Smooth muscle cell (in vitro differentiated cells): Measurements from ENCODE around the gene SKIC2. TPM values are rescaled to one million over a fixed set of nuclear protein-coding genes. Genes with fewer than 3 reads are reported as not detected.
A peak's percentile ranks its signal among the peaks of the same experiment; 100 is the strongest.
"Not testable (repeated sequence)": the region's sequence is repeated elsewhere in the genome, so short reads cannot be mapped to it uniquely, and the experiment has no call there.

Experiments
- DNase-seq: peaks from one replicate; lab custom pipeline; 2025; ENCODE audit not compliant: unreplicated experiment; lab: John Stamatoyannopoulos, UW
- H2AFZ ChIP-seq: fragments of 200-600 bp; sonication (generic); 2 replicates; pipeline ENCODE4 v1.6.0; 2016; ENCODE audit warnings: antibody characterized with exemption, low read depth, mild to moderate bottlenecking
- H3F3A ChIP-seq: fragments of 200-600 bp; sonication (generic); 2 replicates; pipeline ENCODE4 v1.6.0; 2017; ENCODE audit warnings: antibody characterized with exemption, low read depth
- H3K27ac ChIP-seq: fragments of 200-600 bp; sonication (generic); 2 replicates; pipeline ENCODE4 v1.5.1; 2016; ENCODE audit warnings: low read depth, mild to moderate bottlenecking
- H3K27me3 ChIP-seq: fragments of 200-600 bp; sonication (generic); 2 replicates; pipeline ENCODE4 v1.6.1; 2016; ENCODE audit warnings: low read depth, mild to moderate bottlenecking
- H3K36me3 ChIP-seq: fragments of 200-600 bp; sonication (generic); 2 replicates; pipeline ENCODE4 v1.5.1; 2016; ENCODE audit warnings: low read depth
- H3K4me1 ChIP-seq: fragments of 200-600 bp; sonication (generic); 2 replicates; pipeline ENCODE4 v1.5.1; 2016; ENCODE audit warnings: low read depth
- H3K4me2 ChIP-seq: fragments of 200-600 bp; sonication (generic); 2 replicates; pipeline ENCODE4 v1.6.0; 2016; ENCODE audit warnings: mild to moderate bottlenecking
- H3K4me3 ChIP-seq: fragments of 200-600 bp; sonication (generic); 2 replicates; pipeline ENCODE4 v1.5.1; 2016; ENCODE audit warnings: mild to moderate bottlenecking
- H3K79me2 ChIP-seq: fragments of 200-600 bp; sonication (generic); 2 replicates; pipeline ENCODE4 v1.6.0; 2016; ENCODE audit warnings: low read depth, mild to moderate bottlenecking
- H3K9ac ChIP-seq: fragments of 200-600 bp; sonication (generic); 2 replicates; pipeline ENCODE4 v1.6.0; 2016; ENCODE audit warnings: low read depth
- H3K9me3 ChIP-seq: fragments of 200-600 bp; sonication (generic); replicated peaks from 2 replicates; pipeline ENCODE4 v1.5.1; 2016; ENCODE audit warnings: low read depth
- H4K20me1 ChIP-seq: fragments of 200-600 bp; sonication (generic); 2 replicates; pipeline ENCODE4 v1.6.0; 2016; ENCODE audit warnings: low read depth
- CTCF ChIP-seq: fragments of 200-600 bp; sonication (generic); IDR thresholded peaks from 2 replicates; pipeline ENCODE4 v1.5.1; 2017; ENCODE audit warnings: borderline replicate concordance, mild to moderate bottlenecking, antibody characterized with exemption; ENCODE audit not compliant: insufficient read depth, poor library complexity, severe bottlenecking
- WGBS: methylation state at CpG from one replicate; pipeline ENCODE4 v1.1.7; 2016; ENCODE audit warnings: low lambda C conversion rate; 5-methylcytosine and 5-hydroxymethylcytosine counted together
- polyA plus RNA-seq: library from polyadenylated mRNA; unstranded; fragments of >200 nt; fragmentation: Nextera tagmentation; extraction: Ambion mirVana; gene quantifications from 2 replicates; pipeline ENCODE4 v1.2.1, GENCODE V29; 2016
- total RNA-seq: library from RNA; depleted of rRNA; stranded (reverse); fragments of >200 nt; gene quantifications from 2 replicates; pipeline ENCODE4 v1.2.3, GENCODE V29; 2014

Gene SKIC2
- total and polyA plus RNA-seq, 2 experiments from 2014 or later, result 27.6 to 56.0 TPM

GRCh38 chr6:31971279-31971992, 12.5 kb downstream of the SKIC2 start:
- TF ChIP-seq CTCF, result no peak
- peaks cover 14% of the 10 kb centered on the region for H3K4me1 ChIP-seq
- H3K27ac ChIP-seq, result peak overlapping the region; percentile 96
- H3F3A ChIP-seq, result no peaks in the 10 kb centered on the region
- H3K9me3 ChIP-seq, result no peaks in the 10 kb centered on the region
- peak overlapping the region; percentile 54 for H2AFZ ChIP-seq
- DNase-seq, result no peak
- H3K27me3 ChIP-seq, result no peaks in the 10 kb centered on the region
- 60% methylated on average over 29 of the region's 29 CpGs for WGBS
- H3K79me2 ChIP-seq, result peaks cover 24% of the 10 kb centered on the region
- H4K20me1 ChIP-seq, result no peaks in the 10 kb centered on the region
- no peaks in the 10 kb centered on the region for H3K36me3 ChIP-seq
- peak overlapping the region; percentile 97 for H3K4me2 ChIP-seq
- H3K9ac ChIP-seq, result peak overlapping the region; percentile 94
- peak overlapping the region; percentile 60 for H3K4me3 ChIP-seq

GRCh38 chr6:31971993-31972708, 13.2 kb downstream of the SKIC2 start, which contains the start of gene DXO:
TSS of gene DXO (minus strand) at chr6:31972138. CDS start at chr6:31971675, 463 bp downstream.
- Histone ChIP-seq H4K20me1 (no peaks in the 10 kb centered on the region), H3K9me3 (no peaks in the 10 kb centered on the region), H3K79me2 (peaks cover 24% of the 10 kb centered on the region), H3K4me2 (peak within 1 kb of the TSS; percentile 97), H3K4me3 (peak within 1 kb of the TSS; percentile 60), H3K27me3 (no peaks in the 10 kb centered on the region), H3K27ac (peak within 1 kb of the TSS; percentile 96), H3K9ac (peak within 1 kb of the TSS; percentile 94), H2AFZ (peak within 1 kb of the TSS; percentile 54), H3K4me1 (peaks cover 14% of the 10 kb centered on the region), H3K36me3 (no peaks in the 10 kb centered on the region), H3F3A (no peaks in the 10 kb centered on the region)
- peak; percentile 99 for DNase-seq
- under 1% methylated on average over 62 of the region's 62 CpGs for WGBS
- TF ChIP-seq CTCF, result no peak

- peak overlapping the region; percentile 97 for H3K4me2 ChIP-seq
- H3K9ac ChIP-seq, result peak overlapping the region; percentile 94
- H3K79me2 ChIP-seq, result peaks cover 24% of the 10 kb centered on the region
- no peaks in the 10 kb centered on the region for H3F3A ChIP-seq
- H3K9me3 ChIP-seq, result no peaks in the 10 kb centered on the region
- H3K4me3 ChIP-seq, result peak overlapping the region; percentile 60
- DNase-seq, result no peak
- peaks cover 14% of the 10 kb centered on the region for H3K4me1 ChIP-seq
- no peaks in the 10 kb centered on the region for H3K27me3 ChIP-seq
- TF ChIP-seq CTCF, result no peak
- H2AFZ ChIP-seq, result peak overlapping the region; percentile 54
- no peaks in the 10 kb centered on the region for H3K36me3 ChIP-seq
- no peaks in the 10 kb centered on the region for H4K20me1 ChIP-seq
- H3K27ac ChIP-seq, result peak overlapping the region; percentile 96
- 16% methylated on average over 19 of the region's 19 CpGs for WGBS
Observed at GRCh38 chr6:31972709-31973350, 13.9 kb downstream of the SKIC2 start.

GRCh38 chr6:31976065-31976464, 17.1 kb downstream of the SKIC2 start:
- H3K9ac ChIP-seq, H3K9me3 ChIP-seq, H3K27me3 ChIP-seq, H3K4me2 ChIP-seq, H3K36me3 ChIP-seq, H4K20me1 ChIP-seq, H3K4me3 ChIP-seq, DNase-seq, H3F3A ChIP-seq, H3K27ac ChIP-seq, H2AFZ ChIP-seq: not testable (repeated sequence)
- peaks cover 14% of the 10 kb centered on the region for H3K4me1 ChIP-seq
- WGBS, result 100% methylated on average over 11 of the region's 30 CpGs
- H3K79me2 ChIP-seq, result peaks cover 21% of the 10 kb centered on the region
